Right atrium auricular region (tissue), 2 donors: ENCODE measurements around the gene DHRS7B. TPM values are rescaled to one million over a fixed set of nuclear protein-coding genes. Genes with fewer than 3 reads are reported as not detected.

Experiments
- DNase-seq: peaks from one replicate; pipeline ENCODE4 v3.0.0-alpha.2; 2019; ENCODE audit warnings: low spot score
- H3K27ac ChIP-seq, 2 donors: fragments of 200-600 bp; sonication (generic); 1 replicate in 1 of 2; 2 replicates in 1 of 2; pipeline ENCODE4 v1.5.1; 2016 to 2019
- H3K27me3 ChIP-seq, 2 donors: fragments of 200-600 bp; sonication (generic); one replicate each; pipeline versions ENCODE4 v1.5.1 to v1.6.0; 2017 to 2019
- H3K36me3 ChIP-seq: fragments of 200-600 bp; sonication (generic); one replicate; pipeline ENCODE4 v1.5.1; 2016
- H3K4me1 ChIP-seq, 2 donors: fragments of 200-600 bp; sonication (generic); one replicate each; pipeline versions ENCODE4 v1.5.1 to v1.6.0; 2017 to 2019
- H3K4me3 ChIP-seq, 2 donors: fragments of 200-600 bp; sonication (generic); 1 replicate in 1 of 2; 2 replicates in 1 of 2; pipeline ENCODE4 v1.5.1; 2017 to 2019; ENCODE audit warnings: mild to moderate bottlenecking in 1 of 2, moderate library complexity in 1 of 2
- H3K9me3 ChIP-seq, 2 donors: fragments of 200-600 bp; sonication (generic); one replicate each; pipeline ENCODE4 v1.5.1; 2019
- total RNA-seq, 2 donors: library from RNA; depleted of rRNA; stranded (reverse); fragments of >200 nt; gene quantifications; one replicate each; pipeline ENCODE4 v1.1.0, GENCODE V29; 2016
- TF ChIP-seq, protein P1 (sequence below), 2 donors: fragments of 200-600 bp; sonication (generic); IDR thresholded peaks; one replicate each; pipeline ENCODE4 v1.5.1; 2019; ENCODE audit warnings: antibody characterized with exemption in 2 of 2

Gene DHRS7B
- total RNA-seq, 2 donors from 2014 or later, result 35.8 to 45.3 TPM

- TF ChIP-seq, protein P1, sequence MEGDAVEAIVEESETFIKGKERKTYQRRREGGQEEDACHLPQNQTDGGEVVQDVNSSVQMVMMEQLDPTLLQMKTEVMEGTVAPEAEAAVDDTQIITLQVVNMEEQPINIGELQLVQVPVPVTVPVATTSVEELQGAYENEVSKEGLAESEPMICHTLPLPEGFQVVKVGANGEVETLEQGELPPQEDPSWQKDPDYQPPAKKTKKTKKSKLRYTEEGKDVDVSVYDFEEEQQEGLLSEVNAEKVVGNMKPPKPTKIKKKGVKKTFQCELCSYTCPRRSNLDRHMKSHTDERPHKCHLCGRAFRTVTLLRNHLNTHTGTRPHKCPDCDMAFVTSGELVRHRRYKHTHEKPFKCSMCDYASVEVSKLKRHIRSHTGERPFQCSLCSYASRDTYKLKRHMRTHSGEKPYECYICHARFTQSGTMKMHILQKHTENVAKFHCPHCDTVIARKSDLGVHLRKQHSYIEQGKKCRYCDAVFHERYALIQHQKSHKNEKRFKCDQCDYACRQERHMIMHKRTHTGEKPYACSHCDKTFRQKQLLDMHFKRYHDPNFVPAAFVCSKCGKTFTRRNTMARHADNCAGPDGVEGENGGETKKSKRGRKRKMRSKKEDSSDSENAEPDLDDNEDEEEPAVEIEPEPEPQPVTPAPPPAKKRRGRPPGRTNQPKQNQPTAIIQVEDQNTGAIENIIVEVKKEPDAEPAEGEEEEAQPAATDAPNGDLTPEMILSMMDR (IDR thresholded peaks at IDR 0.05), result no peak
- no peak for DNase-seq
Measured at GRCh38 chr17:21214777-21215541, 88.2 kb downstream of the DHRS7B start.

GRCh38 chr17:21215935-21216334, 89.2 kb downstream of the DHRS7B start:
- no peaks in the 10 kb centered on the region for H3K36me3 ChIP-seq
- H3K27me3 ChIP-seq, result no peaks in the 10 kb centered on the region
- H3K4me1 ChIP-seq, result peaks cover 0 to 38% of the 10 kb centered on the region in 2 donors
- H3K9me3 ChIP-seq, result no peaks in the 10 kb centered on the region
- no peak overlapping the region for H3K27ac ChIP-seq
- DNase-seq, result no peak
- TF ChIP-seq, protein P1 (IDR thresholded peaks at IDR 0.05), result no peak
- H3K4me3 ChIP-seq, result no peak overlapping the region

More at GRCh38 chr17:21214777-21215541, 88.2 kb downstream of the DHRS7B start:
- Histone ChIP-seq H3K4me3 (peak overlapping the region; percentile 73 to 96), H3K4me1 (peaks cover 0 to 47% of the 10 kb centered on the region in 2 donors), H3K9me3 (no peaks in the 10 kb centered on the region), H3K36me3 (peaks cover 2% of the 10 kb centered on the region), H3K27ac (peak overlapping the region; percentile 94 to 99), H3K27me3 (no peaks in the 10 kb centered on the region)

DNA sequence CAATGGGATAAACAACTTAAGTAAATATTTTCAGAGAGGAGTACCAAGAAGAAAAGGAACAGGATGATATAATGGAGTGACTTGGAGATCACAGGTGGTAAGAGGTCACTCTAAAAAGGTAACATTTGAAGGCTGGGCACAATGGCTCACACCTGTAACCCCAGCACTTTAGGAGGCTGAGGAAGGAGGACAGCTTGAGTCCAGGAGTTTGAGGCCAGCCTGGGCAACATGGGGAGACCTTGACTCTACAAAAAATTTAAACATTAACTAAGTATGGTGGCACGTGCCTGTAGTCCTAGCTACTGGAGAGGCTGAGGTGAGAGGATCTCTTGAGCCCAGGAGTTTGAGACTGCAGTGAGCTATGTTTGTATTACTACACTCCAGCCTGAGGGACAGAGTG, 90.6 kb downstream of the DHRS7B start:
- TF ChIP-seq, protein P1 (IDR thresholded peaks at IDR 0.05), result no peak
- Histone ChIP-seq H3K27ac (no peak overlapping the region), H3K4me3 (no peak overlapping the region), H3K9me3 (no peaks in the 10 kb centered on the region), H3K27me3 (no peaks in the 10 kb centered on the region), H3K36me3 (no peaks in the 10 kb centered on the region), H3K4me1 (peaks cover 0 to 24% of the 10 kb centered on the region in 2 donors)
- no peak for DNase-seq

DNA sequence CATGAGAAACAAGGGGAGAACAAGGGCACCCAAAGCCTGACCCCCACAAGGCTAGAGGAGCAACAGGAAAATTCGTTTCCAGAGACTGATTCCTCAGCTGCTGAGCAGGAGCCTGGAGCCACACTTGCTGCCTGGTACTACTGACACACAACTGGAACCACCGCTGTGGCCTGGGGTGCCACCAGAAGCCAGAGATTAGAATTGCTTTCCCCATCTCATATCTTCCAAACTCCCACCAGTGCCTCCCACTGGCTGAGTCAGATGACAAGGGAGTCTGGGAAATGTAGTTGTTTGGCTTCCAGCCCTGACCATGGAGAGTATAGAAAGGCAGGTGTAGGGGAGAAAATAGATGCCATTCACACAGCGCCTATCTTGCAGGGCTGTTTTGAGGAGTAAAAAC, 91.3 kb downstream of the DHRS7B start:
- TF ChIP-seq, protein P1 (IDR thresholded peaks at IDR 0.05), result no peak
- Histone ChIP-seq H3K27me3 (no peaks in the 10 kb centered on the region), H3K27ac (no peak overlapping the region), H3K9me3 (no peaks in the 10 kb centered on the region), H3K4me1 (peaks cover 0 to 16% of the 10 kb centered on the region in 2 donors), H3K4me3 (no peak overlapping the region), H3K36me3 (no peaks in the 10 kb centered on the region)
- DNase-seq, result no peak

GRCh38 chr17:21218831-21219380, 92.1 kb downstream of the DHRS7B start:
- peaks cover 0 to 13% of the 10 kb centered on the region in 2 donors for H3K4me1 ChIP-seq
- H3K27ac ChIP-seq, result no peak overlapping the region
- H3K9me3 ChIP-seq, result no peaks in the 10 kb centered on the region
- no peak overlapping the region for H3K4me3 ChIP-seq
- TF ChIP-seq, protein P1 (IDR thresholded peaks at IDR 0.05), result no peak
- no peaks in the 10 kb centered on the region for H3K36me3 ChIP-seq
- H3K27me3 ChIP-seq, result no peaks in the 10 kb centered on the region
- no peak for DNase-seq
